ENCODE results near the gene BPIFB3. TPM values are rescaled to one million over a fixed set of nuclear protein-coding genes. Genes with fewer than 3 reads are reported as not detected.

BPIFB3 gene
- total and polyA plus RNA-seq, 2 of the 13 experiments (the other 11 are each of a cell fraction or from before 2014, with no cell fraction given), result 0.09 TPM; not detected in 1

DNA sequence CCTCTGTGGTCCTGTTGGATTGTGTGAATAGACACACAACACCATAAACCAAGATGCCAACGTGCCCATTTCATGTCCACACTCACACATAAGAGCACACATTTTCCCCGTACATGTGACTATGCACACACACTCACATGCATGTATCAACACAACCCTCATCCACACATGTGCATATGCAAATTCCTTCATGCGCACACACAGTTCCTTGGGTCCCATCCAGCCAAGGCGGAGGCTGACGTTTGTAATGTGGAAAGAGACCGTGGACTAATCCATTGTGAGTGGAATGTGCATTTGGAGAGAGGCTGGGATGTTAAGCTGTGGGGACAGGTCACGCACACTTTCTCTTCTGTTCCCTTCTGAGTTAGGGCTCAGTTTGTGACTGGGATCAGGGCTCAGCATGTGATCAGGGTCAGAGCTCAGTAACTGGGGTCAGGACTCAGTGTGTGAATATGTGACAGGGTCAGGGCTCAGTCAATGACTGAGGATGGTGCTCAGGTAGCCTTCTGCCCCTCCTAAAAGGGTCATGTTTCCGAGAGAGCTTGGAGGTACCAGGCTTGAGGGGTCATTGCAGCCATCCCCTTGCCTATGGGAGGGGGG is 46.8 kb upstream of the BPIFB3 start (continued):
- TF ChIP-seq GMEB1 (CRISPR knock-in tag; IDR thresholded peaks at IDR 0.05; ENCODE audit: borderline replicate concordance), result no peak; the same call in 1 of the 2 replicates
- TF ChIP-seq TRAFD1 (CRISPR knock-in tag; IDR thresholded peaks at IDR 0.05; ENCODE audit: borderline replicate concordance), result no peak; the same call in 1 of the 2 replicates
- no peak for TF ChIP-seq SRF (IDR thresholded peaks at IDR 0.05; ENCODE audit: low read depth, low read length)
- no peak for TF ChIP-seq EP300 (IDR thresholded peaks at IDR 0.05; ENCODE audit: low read depth in 2 of 2, low read length in 2 of 2)
- no peak for TF ChIP-seq EP300 (CRISPR knock-in tag; IDR thresholded peaks at IDR 0.05; ENCODE audit: borderline replicate concordance)
- no peak for TF ChIP-seq ZNF773 (CRISPR knock-in tag; IDR thresholded peaks at IDR 0.05; ENCODE audit: borderline replicate concordance)
- TF ChIP-seq, protein P1, sequence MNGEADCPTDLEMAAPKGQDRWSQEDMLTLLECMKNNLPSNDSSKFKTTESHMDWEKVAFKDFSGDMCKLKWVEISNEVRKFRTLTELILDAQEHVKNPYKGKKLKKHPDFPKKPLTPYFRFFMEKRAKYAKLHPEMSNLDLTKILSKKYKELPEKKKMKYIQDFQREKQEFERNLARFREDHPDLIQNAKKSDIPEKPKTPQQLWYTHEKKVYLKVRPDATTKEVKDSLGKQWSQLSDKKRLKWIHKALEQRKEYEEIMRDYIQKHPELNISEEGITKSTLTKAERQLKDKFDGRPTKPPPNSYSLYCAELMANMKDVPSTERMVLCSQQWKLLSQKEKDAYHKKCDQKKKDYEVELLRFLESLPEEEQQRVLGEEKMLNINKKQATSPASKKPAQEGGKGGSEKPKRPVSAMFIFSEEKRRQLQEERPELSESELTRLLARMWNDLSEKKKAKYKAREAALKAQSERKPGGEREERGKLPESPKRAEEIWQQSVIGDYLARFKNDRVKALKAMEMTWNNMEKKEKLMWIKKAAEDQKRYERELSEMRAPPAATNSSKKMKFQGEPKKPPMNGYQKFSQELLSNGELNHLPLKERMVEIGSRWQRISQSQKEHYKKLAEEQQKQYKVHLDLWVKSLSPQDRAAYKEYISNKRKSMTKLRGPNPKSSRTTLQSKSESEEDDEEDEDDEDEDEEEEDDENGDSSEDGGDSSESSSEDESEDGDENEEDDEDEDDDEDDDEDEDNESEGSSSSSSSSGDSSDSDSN (CRISPR knock-in tag; IDR thresholded peaks at IDR 0.05), result no peak
- no peak for TF ChIP-seq MXD1 (CRISPR knock-in tag; IDR thresholded peaks at IDR 0.05)
- TF ChIP-seq ZFP37 (CRISPR knock-in tag; IDR thresholded peaks at IDR 0.05; ENCODE audit: borderline replicate concordance), result no peak; the same call in 1 of the 2 replicates
- 0 out of 2 replicates have a peak, but pooled peaks have one; percentile 5 for TF ChIP-seq HIVEP1 (CRISPR knock-in tag; IDR thresholded peaks at IDR 0.05)
- no peak for TF ChIP-seq KLF15 (CRISPR knock-in tag; IDR thresholded peaks at IDR 0.05; ENCODE audit: borderline replicate concordance)
- peak; percentile 46; the same call in 1 of the 2 replicates for TF ChIP-seq CBX5 (CRISPR knock-in tag; IDR thresholded peaks at IDR 0.05; ENCODE audit: borderline replicate concordance)
- no peak for TF ChIP-seq ZNF768 (CRISPR knock-in tag; IDR thresholded peaks at IDR 0.05)
- no peak for TF ChIP-seq DMAP1 (CRISPR knock-in tag; IDR thresholded peaks at IDR 0.05)
- TF ChIP-seq RARG (CRISPR knock-in tag; IDR thresholded peaks at IDR 0.05; ENCODE audit: low read depth), result no peak
- no peak for TF ChIP-seq RXRA (CRISPR knock-in tag; IDR thresholded peaks at IDR 0.05)
- TF ChIP-seq ASH2L (IDR thresholded peaks at IDR 0.05; ENCODE audit: insufficient read length, low read depth, low read length), result no peak
- no peak; the same call in 1 of the 2 replicates for TF ChIP-seq ZNF879 (CRISPR knock-in tag; IDR thresholded peaks at IDR 0.05)
- no peak for TF ChIP-seq REPIN1 (CRISPR knock-in tag; IDR thresholded peaks at IDR 0.05; ENCODE audit: borderline replicate concordance, low read depth)
- TF ChIP-seq ZNF224 (CRISPR knock-in tag; IDR thresholded peaks at IDR 0.05), result no peak
- no peak for TF ChIP-seq TMF1 (CRISPR knock-in tag; IDR thresholded peaks at IDR 0.05; ENCODE audit: low read depth)
- TF ChIP-seq CREM (IDR thresholded peaks at IDR 0.05), result no peak; the same call in 1 of the 2 replicates
- no peak for TF ChIP-seq CREM (CRISPR knock-in tag; IDR thresholded peaks at IDR 0.05)
- TF ChIP-seq, protein P2, sequence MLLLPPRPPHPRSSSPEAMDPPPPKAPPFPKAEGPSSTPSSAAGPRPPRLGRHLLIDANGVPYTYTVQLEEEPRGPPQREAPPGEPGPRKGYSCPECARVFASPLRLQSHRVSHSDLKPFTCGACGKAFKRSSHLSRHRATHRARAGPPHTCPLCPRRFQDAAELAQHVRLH (CRISPR knock-in tag; IDR thresholded peaks at IDR 0.05; ENCODE audit: borderline replicate concordance, low read depth), result no peak
- TF ChIP-seq IRF2 (CRISPR knock-in tag; IDR thresholded peaks at IDR 0.05), result no peak; the same call in 1 of the 2 replicates
